ENCODE results near the gene MANSC4. TPM values are rescaled to one million over a fixed set of nuclear protein-coding genes. Genes with fewer than 3 reads are reported as not detected.

The MANSC4 gene
- total and polyA plus RNA-seq, 10 of the 15 experiments (the other 5 are each of a cell fraction or from before 2014, with no cell fraction given), result 0.18 to 0.21 (median 0.19) TPM; not detected in 7

GRCh38 chr12:27779416-27779919 is 568 bp downstream of the MANSC4 start (continued):
- TF ChIP-seq SPI1 (IDR thresholded peaks at IDR 0.05; ENCODE audit: borderline replicate concordance, insufficient read depth, low read depth, low read length) (no peak), SMARCA5 (IDR thresholded peaks at IDR 0.05) (no peak), E2F4 (IDR thresholded peaks at IDR 0.05; ENCODE audit: low read depth, low read length) (0 out of 2 replicates have a peak, but pooled peaks have one; percentile 19), TARDBP (IDR thresholded peaks at IDR 0.05; ENCODE audit: borderline replicate concordance) (no peak), SREBF2 (IDR thresholded peaks at IDR 0.05; ENCODE audit: low read length) (no peak)

- peaks cover 19% of the 10 kb centered on the region for H3K79me2 ChIP-seq (ENCODE audit: control insufficient read depth, insufficient read depth, low read length)
- in situ Hi-C loops (cut with MboI) (no loop called here), intact Hi-C loops (cut with micrococcal nuclease; ENCODE audit: unreplicated experiment) (no loop called here)
- 31% methylated on average over 1 of the region's 1 CpG for WGBS (ENCODE audit: insufficient coverage, insufficient replicate concordance, low lambda C conversion rate, missing lambda C conversion rate)
- ChIA-PET RAD21 (ENCODE audit: unreplicated experiment) (interaction anchor here (1.4 kb wide), 1 partner anchor 31 kb away, joined by 3 read pairs; no protein-coding TSS in a partner anchor), SMC1A (ENCODE audit: uncharacterized antibody, unreplicated experiment) (no interaction called here), CTCF (no interaction called here), POLR2A (no interaction called here)
- BruUV-seq (replicated peaks), result no TSS peak
- H3K27ac ChIP-seq (ENCODE audit: control insufficient read depth, insufficient read depth), result no peak overlapping the region
- FAIRE-seq, result no peak
- no peaks in the 10 kb centered on the region; a peak in 1 of 4 replicates for H3K36me3 ChIP-seq (ENCODE audit: control insufficient read depth in 2 of 2, insufficient read depth in 2 of 2, low read length in 1 of 2)
- no peak for ATAC-seq
- TF ChIP-seq USF1 (IDR thresholded peaks at IDR 0.05; ENCODE audit: borderline replicate concordance, extremely low read length, insufficient read depth, low read depth, low read length), result no peak
- no peak for TF ChIP-seq RBBP5 (conservative IDR thresholded peaks at IDR 0.05)
- no peak for TF ChIP-seq EZH2 (IDR thresholded peaks at IDR 0.05; ENCODE audit: borderline replicate concordance, control insufficient read depth, low read depth, low read length)
- TF ChIP-seq GATAD2B (conservative IDR thresholded peaks at IDR 0.05; ENCODE audit: low read depth), result no peak
- TF ChIP-seq ZNF217 (IDR thresholded peaks at IDR 0.05), result no peak
- H3K9ac ChIP-seq (ENCODE audit: control insufficient read depth, insufficient read depth, low read length), result no peak overlapping the region
- no peak overlapping the region for H3K4me2 ChIP-seq (ENCODE audit: control insufficient read depth, insufficient read depth)
- no peak overlapping the region for H3K4me3 ChIP-seq
- DNase-seq (ENCODE audit: low read depth, low spot score), result no peak
- H2AFZ ChIP-seq (ENCODE audit: control insufficient read depth, low read depth, low read length), result no peak overlapping the region
- no peaks in the 10 kb centered on the region for H3K9me3 ChIP-seq (replicated peaks; ENCODE audit: control insufficient read depth, insufficient read depth, low read length)
- peaks cover 4% of the 10 kb centered on the region for H3K4me1 ChIP-seq (ENCODE audit: control insufficient read depth, insufficient read depth, low read length)
- H4K20me1 ChIP-seq (ENCODE audit: control insufficient read depth, insufficient read depth), result no peaks in the 10 kb centered on the region
- H3K27me3 ChIP-seq (replicated peaks in 1 of 2; ENCODE audit: control insufficient read depth in 2 of 2, insufficient read depth in 2 of 2, low read length in 1 of 2), result no peaks in the 10 kb centered on the region
Measured at GRCh38 chr12:27778206-27778605, 1.8 kb downstream of the MANSC4 start.

Data from GM12878 (cell line).